Measurements from ENCODE around the gene NEURL4. TPM values are rescaled to one million over a fixed set of nuclear protein-coding genes. Genes with fewer than 3 reads are reported as not detected.
A peak's percentile ranks its signal among the peaks of the same experiment; 100 is the strongest.

The NEURL4 gene
- polyA plus RNA-seq, 2 of the 4 experiments (the other 2 are of a cell fraction), result 12.2 to 50.4 TPM

- peaks cover 29% of the 10 kb centered on the region for H3K4me1 ChIP-seq
- ATAC-seq, result peak; percentile 86
- no peaks in the 10 kb centered on the region for H3K9me3 ChIP-seq
- H3K27ac ChIP-seq, result peak within 1 kb of the TSS; percentile 98 to 100
- under 1% methylated on average over 62 of the region's 64 CpGs for WGBS (ENCODE audit: missing lambda C conversion rate)
- peak; percentile 100 for DNase-seq (ENCODE audit: low read depth in 1 of 2, low spot score in 1 of 2)
- peak within 1 kb of the TSS; percentile 95 for H3K4me2 ChIP-seq
- peak; percentile 100 for FAIRE-seq
- CTCF ChIA-PET, result interaction anchor here (0.6 to 2.4 kb wide), 2 partner anchors 10 to 66 kb away, joined by 3 to 58 read pairs; no protein-coding TSS in a partner anchor
- peak within 1 kb of the TSS; percentile 98 for H3K4me3 ChIP-seq
- TF ChIP-seq RFX5 (IDR thresholded peaks at IDR 0.05), result no peak
- peak; percentile 54; the same call in 2 of the 3 replicates for TF ChIP-seq BCL3 (IDR thresholded peaks at IDR 0.05)
- TF ChIP-seq POLR2A (IDR thresholded peaks at IDR 0.05; ENCODE audit: low read length), result peak; percentile 71
- no peak for TF ChIP-seq HOXB5 (CRISPR knock-in tag; IDR thresholded peaks at IDR 0.05)
- TF ChIP-seq PBX3 (IDR thresholded peaks at IDR 0.05), result no peak; the same call in 1 of the 2 replicates
- TF ChIP-seq JUN (IDR thresholded peaks at IDR 0.05), result peak; percentile 59 to 75; a peak in 1 of 5 replicates
- TF ChIP-seq MAX (IDR thresholded peaks at IDR 0.05), result peak; percentile 90
- TF ChIP-seq PHF8 (IDR thresholded peaks at IDR 0.05; ENCODE audit: borderline replicate concordance, low read depth), result no peak
- TF ChIP-seq MAFK (IDR thresholded peaks at IDR 0.05; ENCODE audit: partially characterized antibody), result no peak
- 0 out of 2 replicates have a peak, but pooled peaks have one; percentile 44 for TF ChIP-seq E2F6 (IDR thresholded peaks at IDR 0.05; ENCODE audit: borderline replicate concordance, low read depth)
- TF ChIP-seq MYC (IDR thresholded peaks at IDR 0.05; ENCODE audit: borderline replicate concordance, low read length), result peak; percentile 66
- no peak for TF ChIP-seq NFE2L2 (conservative IDR thresholded peaks at IDR 0.05; ENCODE audit: low read length)
- no peak for TF ChIP-seq HES2 (IDR thresholded peaks at IDR 0.05)
- TF ChIP-seq CBX2 (IDR thresholded peaks at IDR 0.05; ENCODE audit: borderline replicate concordance, low read depth), result no peak
- no peak for TF ChIP-seq ZSCAN20 (CRISPR knock-in tag; IDR thresholded peaks at IDR 0.05)
- TF ChIP-seq CEBPB (IDR thresholded peaks at IDR 0.05), result no peak
- no peak for TF ChIP-seq SMC3 (IDR thresholded peaks at IDR 0.05)
- POLR2A ChIA-PET, result no interaction called here
Measured at GRCh38 chr17:7306911-7307685, 22.0 kb downstream of the NEURL4 start, which contains the start of gene EIF5A. Gene EIF5A (plus strand): TSS chr17:7307628. CDS start chr17:7309636, 2,008 bp downstream.

GRCh38 chr17:7304179-7304578 lies 25.0 kb downstream of the NEURL4 start:
- ChIA-PET CTCF (interaction anchor here (0.6 to 11.0 kb wide), 7 partner anchors 9 to 139 kb away, joined by 3 to 446 read pairs (median 7); partner anchors contain the start of gene SLC2A4), POLR2A (no interaction called here)
- no peak for DNase-seq (ENCODE audit: low read depth in 1 of 2, low spot score in 1 of 2)
- Histone ChIP-seq H3K4me1 (peaks cover 2% of the 10 kb centered on the region), H3K4me2 (no peak overlapping the region), H3K27ac (no peak overlapping the region), H3K9me3 (no peaks in the 10 kb centered on the region), H3K4me3 (no peak overlapping the region)
- TF ChIP-seq ATOH8 (CRISPR knock-in tag; IDR thresholded peaks at IDR 0.05; ENCODE audit: low read depth), result no peak
- TF ChIP-seq SREBF2 (IDR thresholded peaks at IDR 0.05), result no peak
- TF ChIP-seq FOXS1 (CRISPR knock-in tag; IDR thresholded peaks at IDR 0.05), result no peak
- TF ChIP-seq HDAC2 (IDR thresholded peaks at IDR 0.05), result no peak
- TF ChIP-seq MYC (IDR thresholded peaks at IDR 0.05; ENCODE audit: borderline replicate concordance, low read length), result no peak
- no peak for TF ChIP-seq JUN (IDR thresholded peaks at IDR 0.05)
- TF ChIP-seq RCOR1 (IDR thresholded peaks at IDR 0.05; ENCODE audit: low read depth, low read length), result no peak
- TF ChIP-seq ZC3H11A (IDR thresholded peaks at IDR 0.05), result no peak
- no peak for TF ChIP-seq ELK1 (IDR thresholded peaks at IDR 0.05; ENCODE audit: low read depth, low read length)
- no peak for TF ChIP-seq MAFK (IDR thresholded peaks at IDR 0.05; ENCODE audit: partially characterized antibody)
- TF ChIP-seq PHF8 (IDR thresholded peaks at IDR 0.05; ENCODE audit: borderline replicate concordance, low read depth), result no peak
- no peak for TF ChIP-seq NFE2L2 (conservative IDR thresholded peaks at IDR 0.05; ENCODE audit: low read length)
- TF ChIP-seq RFX5 (IDR thresholded peaks at IDR 0.05), result no peak
- no peak for TF ChIP-seq HMGXB4 (CRISPR knock-in tag; IDR thresholded peaks at IDR 0.05; ENCODE audit: borderline replicate concordance)
- TF ChIP-seq TFCP2L1 (CRISPR knock-in tag; IDR thresholded peaks at IDR 0.05), result no peak
- WGBS (ENCODE audit: missing lambda C conversion rate), result 87% methylated on average over 7 of the region's 7 CpGs
- no peak for FAIRE-seq
- no peak for ATAC-seq
